Astrocyte of the spinal cord (primary cell): ENCODE results near the gene SFXN3.

ENCODE experiments used
- DNase-seq: peaks from one replicate; pipeline ENCODE4 v3.0.0; 2011; ENCODE audit warnings: low read depth, low spot score
- H3K4me3 ChIP-seq: 2 replicates; pipeline ENCODE4 v1.5.1; 2011; ENCODE audit warnings: low read depth, mild to moderate bottlenecking, low read length, moderate library complexity
- in situ Hi-C: cut with HindIII; loops from 2 replicates; pipeline ENCODE4 v1.10.0; 2017; ENCODE audit warnings: low sequenced_read_pairs
- TF ChIP-seq, protein P1 (sequence below): IDR thresholded peaks from 2 replicates; pipeline ENCODE4 v1.5.1; 2012; ENCODE audit warnings: low read depth, mild to moderate bottlenecking, low read length, inconsistent platforms

Gene SFXN3

DNA sequence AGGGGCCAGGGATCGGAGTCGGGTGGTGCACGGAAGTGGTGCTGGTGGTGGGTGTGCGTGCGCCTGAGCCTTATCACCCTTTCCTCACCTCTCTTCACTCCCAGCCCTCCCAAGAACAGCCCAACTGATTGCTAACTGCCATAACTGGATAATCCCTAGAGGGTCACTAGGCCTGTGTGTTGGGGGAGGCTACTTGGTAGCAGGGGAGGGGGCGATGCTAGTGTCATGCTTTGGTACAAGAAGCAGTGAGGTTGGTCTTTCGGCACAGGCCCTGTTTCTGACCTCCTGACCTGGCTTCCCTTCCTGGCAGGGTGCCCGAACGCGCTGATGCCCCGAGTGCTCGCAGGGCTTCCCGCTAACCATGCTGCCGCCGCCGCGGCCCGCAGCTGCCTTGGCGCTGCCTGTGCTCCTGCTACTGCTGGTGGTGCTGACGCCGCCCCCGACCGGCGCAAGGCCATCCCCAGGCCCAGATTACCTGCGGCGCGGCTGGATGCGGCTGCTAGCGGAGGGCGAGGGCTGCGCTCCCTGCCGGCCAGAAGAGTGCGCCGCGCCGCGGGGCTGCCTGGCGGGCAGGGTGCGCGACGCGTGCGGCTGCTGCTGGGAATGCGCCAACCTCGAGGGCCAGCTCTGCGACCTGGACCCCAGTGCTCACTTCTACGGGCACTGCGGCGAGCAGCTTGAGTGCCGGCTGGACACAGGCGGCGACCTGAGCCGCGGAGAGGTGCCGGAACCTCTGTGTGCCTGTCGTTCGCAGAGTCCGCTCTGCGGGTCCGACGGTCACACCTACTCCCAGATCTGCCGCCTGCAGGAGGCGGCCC lies 31.4 kb downstream of the SFXN3 start:
- peak overlapping the region; percentile 67 for H3K4me3 ChIP-seq
- TF ChIP-seq, protein P1, sequence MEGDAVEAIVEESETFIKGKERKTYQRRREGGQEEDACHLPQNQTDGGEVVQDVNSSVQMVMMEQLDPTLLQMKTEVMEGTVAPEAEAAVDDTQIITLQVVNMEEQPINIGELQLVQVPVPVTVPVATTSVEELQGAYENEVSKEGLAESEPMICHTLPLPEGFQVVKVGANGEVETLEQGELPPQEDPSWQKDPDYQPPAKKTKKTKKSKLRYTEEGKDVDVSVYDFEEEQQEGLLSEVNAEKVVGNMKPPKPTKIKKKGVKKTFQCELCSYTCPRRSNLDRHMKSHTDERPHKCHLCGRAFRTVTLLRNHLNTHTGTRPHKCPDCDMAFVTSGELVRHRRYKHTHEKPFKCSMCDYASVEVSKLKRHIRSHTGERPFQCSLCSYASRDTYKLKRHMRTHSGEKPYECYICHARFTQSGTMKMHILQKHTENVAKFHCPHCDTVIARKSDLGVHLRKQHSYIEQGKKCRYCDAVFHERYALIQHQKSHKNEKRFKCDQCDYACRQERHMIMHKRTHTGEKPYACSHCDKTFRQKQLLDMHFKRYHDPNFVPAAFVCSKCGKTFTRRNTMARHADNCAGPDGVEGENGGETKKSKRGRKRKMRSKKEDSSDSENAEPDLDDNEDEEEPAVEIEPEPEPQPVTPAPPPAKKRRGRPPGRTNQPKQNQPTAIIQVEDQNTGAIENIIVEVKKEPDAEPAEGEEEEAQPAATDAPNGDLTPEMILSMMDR = peak; percentile 56
- in situ Hi-C loops = no loop called here
- DNase-seq = no peak

DNA sequence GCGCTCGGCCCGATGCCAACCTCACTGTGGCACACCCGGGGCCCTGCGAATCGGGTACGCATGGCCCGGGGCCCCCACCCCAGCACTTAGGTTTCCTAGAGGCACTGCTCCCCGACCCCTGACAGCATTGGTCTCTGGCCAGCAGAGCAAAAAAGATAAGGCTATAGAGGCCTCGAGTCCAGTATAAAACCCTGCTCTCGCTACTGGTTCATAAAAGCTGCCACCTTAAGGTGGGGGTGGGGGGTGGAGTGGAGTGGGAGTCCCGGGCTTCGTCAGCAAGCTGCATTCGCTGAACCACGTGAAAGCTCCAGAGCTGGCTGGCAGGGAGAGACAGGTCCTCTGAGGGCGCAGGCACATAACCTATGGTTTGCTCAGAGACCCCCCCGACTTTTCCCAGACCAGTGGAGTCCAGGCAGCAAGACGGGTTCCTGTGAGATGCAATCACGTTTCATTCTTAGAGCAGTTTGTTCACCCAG lies 32.1 kb downstream of the SFXN3 start:
- in situ Hi-C loops = no loop called here
- DNase-seq = no peak
- TF ChIP-seq, protein P1 = no peak
- H3K4me3 ChIP-seq = peak overlapping the region; percentile 18

DNA sequence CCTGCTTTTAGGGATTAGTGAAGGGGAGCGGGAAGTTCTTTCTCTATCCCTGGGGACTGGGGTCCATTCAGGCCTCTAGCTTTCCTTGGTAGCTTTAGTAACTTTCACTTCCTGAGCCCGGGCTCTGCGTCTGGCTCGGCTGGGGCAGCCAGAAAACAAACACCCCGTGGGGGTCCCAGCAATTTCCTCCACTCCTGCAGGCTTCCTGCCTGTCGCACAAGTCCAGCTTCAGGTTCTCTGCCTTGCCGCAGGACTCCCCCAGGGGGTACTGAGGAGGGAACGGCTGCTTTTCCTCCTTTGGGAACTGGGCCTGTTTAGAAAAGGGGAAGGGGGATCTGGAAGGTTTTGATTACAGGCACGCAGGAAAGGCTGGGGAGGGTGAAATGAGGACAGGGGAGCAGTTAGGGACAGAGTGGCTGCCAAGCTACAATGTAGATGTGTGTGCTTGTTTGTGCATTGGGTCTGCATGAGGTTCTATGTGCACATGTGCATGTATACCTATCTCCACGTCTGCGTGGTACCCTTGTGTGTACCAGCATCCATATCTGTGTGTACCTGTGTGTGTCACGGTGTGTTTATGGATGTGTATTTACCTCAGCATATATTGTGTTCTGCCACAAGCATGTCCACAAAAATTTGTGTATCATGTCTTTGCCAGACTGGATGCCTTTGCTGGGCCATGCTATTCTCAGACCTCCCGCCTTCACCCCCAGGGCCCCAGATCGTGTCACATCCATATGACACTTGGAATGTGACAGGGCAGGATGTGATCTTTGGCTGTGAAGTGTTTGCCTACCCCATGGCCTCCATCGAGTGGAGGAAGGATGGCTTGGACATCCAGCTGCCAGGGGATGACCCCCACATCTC lies 32.7 kb downstream of the SFXN3 start:
- no peak for DNase-seq
- TF ChIP-seq, protein P1 = no peak
- H3K4me3 ChIP-seq = no peak overlapping the region
- in situ Hi-C loops = no loop called here

DNA sequence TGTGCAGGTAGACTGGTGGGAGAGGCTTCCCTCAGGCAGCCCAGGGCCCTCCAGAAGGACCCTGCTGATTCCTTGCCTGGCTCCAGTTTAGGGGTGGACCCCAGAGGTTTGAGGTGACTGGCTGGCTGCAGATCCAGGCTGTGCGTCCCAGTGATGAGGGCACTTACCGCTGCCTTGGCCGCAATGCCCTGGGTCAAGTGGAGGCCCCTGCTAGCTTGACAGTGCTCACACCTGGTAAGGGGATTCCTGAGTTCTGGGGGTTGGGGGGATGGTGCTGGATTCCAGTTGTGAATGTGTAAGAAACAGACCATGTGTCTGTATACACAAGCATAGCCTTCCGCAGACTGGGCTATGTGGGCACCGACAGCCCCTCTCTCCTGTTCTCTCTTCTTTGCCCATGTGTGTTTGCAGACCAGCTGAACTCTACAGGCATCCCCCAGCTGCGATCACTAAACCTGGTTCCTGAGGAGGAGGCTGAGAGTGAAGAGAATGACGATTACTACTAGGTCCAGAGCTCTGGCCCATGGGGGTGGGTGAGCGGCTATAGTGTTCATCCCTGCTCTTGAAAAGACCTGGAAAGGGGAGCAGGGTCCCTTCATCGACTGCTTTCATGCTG lies 33.5 kb downstream of the SFXN3 start:
- DNase-seq = no peak
- TF ChIP-seq, protein P1 = no peak
- no peak overlapping the region for H3K4me3 ChIP-seq
- in situ Hi-C loops = no loop called here

DNA sequence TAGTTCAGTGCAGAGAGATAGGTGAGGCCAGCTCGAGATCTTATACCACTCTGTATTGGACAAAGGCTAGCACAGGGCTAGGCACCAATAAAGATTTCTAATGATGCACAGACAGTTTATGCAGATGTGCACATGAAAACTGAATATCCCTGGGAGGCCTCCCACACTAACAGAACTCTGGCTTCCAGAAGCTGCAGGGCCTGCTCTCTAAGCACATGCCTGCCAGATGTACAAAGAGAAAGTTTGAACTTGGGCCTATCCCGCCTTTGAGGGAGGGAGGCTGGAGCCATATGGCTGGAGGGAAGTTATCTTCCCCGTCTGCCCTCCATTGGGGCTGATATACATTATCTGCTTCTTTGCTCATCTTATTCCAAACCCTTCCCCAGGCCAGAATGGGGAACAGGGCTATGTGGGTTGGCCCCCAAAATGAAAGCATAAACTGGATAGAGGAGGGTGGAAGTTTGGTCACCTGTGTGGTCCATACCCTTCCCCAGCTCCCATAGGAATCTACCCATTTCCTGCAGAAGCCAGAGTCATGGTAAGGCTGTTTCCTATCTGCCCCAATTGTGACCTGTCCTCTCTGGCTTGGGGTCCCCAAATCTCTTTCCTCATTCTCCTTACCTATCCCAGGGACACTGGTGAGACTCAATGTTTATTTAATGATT lies 34.6 kb downstream of the SFXN3 start:
- TF ChIP-seq, protein P1 = no peak
- in situ Hi-C loops = no loop called here
- H3K4me3 ChIP-seq = no peak overlapping the region
- no peak for DNase-seq
